Left ventricle myocardium inferior (tissue), 1 donor: ENCODE measurements around the gene APCDD1. TPM values are rescaled to one million over a fixed set of nuclear protein-coding genes. Genes with fewer than 3 reads are reported as not detected.

Experiments used
- DNase-seq: peaks from one replicate; pipeline ENCODE4 v3.0.0-alpha.2; 2020
- H3K27ac ChIP-seq: fragments of 200-600 bp; replicated peaks from 2 replicates; pipeline ENCODE4 v1.8.0; 2021
- H3K27me3 ChIP-seq: fragments of 200-600 bp; 2 replicates; pipeline ENCODE4 v1.8.0; 2021; ENCODE audit warnings: low read depth
- H3K36me3 ChIP-seq: fragments of 200-600 bp; 2 replicates; pipeline ENCODE4 v1.8.0; 2021
- H3K4me1 ChIP-seq: fragments of 200-600 bp; 2 replicates; pipeline ENCODE4 v1.8.0; 2021
- H3K4me3 ChIP-seq: fragments of 200-600 bp; 2 replicates; pipeline ENCODE4 v1.8.0; 2021; ENCODE audit warnings: mild to moderate bottlenecking, moderate library complexity
- H3K9me3 ChIP-seq: fragments of 200-600 bp; replicated peaks from 2 replicates; pipeline ENCODE4 v1.8.0; 2021
- intact Hi-C: fragments of 100-400 bp; cut with micrococcal nuclease; formaldehyde crosslinking; loops from one replicate; pipeline ENCODE4 v1.11.0; 2022
- total RNA-seq: library from RNA; stranded (reverse); fragmentation: NEBNext Ultra II Directional; extraction: Animal tissue kit (Norgen Biotek cat#: 25700); gene quantifications from one replicate; pipeline ENCODE4 v1.2.1, GENCODE V29; 2021
- TF ChIP-seq, protein P1 (sequence below): fragments of 200-600 bp; IDR thresholded peaks from 2 replicates; pipeline ENCODE4 v1.8.0; 2021; ENCODE audit warnings: antibody characterized with exemption, mild to moderate bottlenecking, borderline replicate concordance
- donor health status: DM: no; HTN: yes; CAD: no; lungs with severe emphysema.

Gene APCDD1
- total RNA-seq, 1 donor from 2014 or later: 38.0 TPM

DNA sequence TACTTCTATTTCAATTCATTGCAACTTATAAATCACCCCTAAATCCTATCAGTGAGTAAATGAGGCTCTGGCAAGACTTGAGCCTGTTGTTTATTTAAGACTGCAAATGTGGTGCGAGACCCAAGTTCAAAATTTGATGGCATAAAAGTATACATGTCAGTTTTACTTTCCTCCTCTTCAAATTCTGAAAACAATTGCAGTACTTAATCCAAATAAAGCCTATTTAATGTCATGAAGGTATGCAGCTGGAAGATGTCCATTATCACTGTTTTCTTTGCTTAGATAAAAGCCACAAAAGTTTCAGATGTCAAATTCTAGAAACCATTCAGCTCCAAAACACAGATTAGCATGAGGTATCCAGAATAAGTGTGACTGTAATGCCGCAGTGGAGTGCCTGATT, 3.3 kb downstream of the APCDD1 start:
- intact Hi-C loops: no loop called here
- Histone ChIP-seq H3K36me3 (no peaks in the 10 kb centered on the region), H3K27me3 (peaks cover 10% of the 10 kb centered on the region), H3K4me1 (peaks cover 29% of the 10 kb centered on the region), H3K9me3 (no peaks in the 10 kb centered on the region), H3K4me3 (peak overlapping the region; percentile 76), H3K27ac (no peak overlapping the region)
- TF ChIP-seq, protein P1, sequence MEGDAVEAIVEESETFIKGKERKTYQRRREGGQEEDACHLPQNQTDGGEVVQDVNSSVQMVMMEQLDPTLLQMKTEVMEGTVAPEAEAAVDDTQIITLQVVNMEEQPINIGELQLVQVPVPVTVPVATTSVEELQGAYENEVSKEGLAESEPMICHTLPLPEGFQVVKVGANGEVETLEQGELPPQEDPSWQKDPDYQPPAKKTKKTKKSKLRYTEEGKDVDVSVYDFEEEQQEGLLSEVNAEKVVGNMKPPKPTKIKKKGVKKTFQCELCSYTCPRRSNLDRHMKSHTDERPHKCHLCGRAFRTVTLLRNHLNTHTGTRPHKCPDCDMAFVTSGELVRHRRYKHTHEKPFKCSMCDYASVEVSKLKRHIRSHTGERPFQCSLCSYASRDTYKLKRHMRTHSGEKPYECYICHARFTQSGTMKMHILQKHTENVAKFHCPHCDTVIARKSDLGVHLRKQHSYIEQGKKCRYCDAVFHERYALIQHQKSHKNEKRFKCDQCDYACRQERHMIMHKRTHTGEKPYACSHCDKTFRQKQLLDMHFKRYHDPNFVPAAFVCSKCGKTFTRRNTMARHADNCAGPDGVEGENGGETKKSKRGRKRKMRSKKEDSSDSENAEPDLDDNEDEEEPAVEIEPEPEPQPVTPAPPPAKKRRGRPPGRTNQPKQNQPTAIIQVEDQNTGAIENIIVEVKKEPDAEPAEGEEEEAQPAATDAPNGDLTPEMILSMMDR: no peak
- no peak for DNase-seq

DNA sequence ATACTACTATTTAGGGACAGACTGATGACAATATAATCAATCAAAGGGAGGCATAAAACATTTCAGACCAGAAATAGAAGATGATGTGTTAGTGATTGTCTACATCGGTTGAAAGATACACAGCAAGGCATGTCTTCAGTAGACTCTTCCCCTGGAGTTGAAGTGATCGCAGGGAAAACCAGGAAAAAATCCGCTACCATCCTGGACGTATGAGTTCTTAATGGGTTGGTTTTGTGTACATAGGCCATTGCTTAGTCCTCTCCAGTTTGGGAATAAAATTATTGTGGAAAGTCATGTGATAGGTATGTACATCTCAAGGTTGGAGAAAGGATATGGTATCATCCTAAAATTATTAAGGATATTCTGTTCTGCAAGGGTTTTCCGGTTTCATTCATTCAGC, 4.3 kb downstream of the APCDD1 start:
- Histone ChIP-seq H3K4me1 (peaks cover 22% of the 10 kb centered on the region), H3K27ac (no peak overlapping the region), H3K27me3 (peaks cover 10% of the 10 kb centered on the region), H3K9me3 (no peaks in the 10 kb centered on the region), H3K36me3 (no peaks in the 10 kb centered on the region), H3K4me3 (peak overlapping the region; percentile 76)
- DNase-seq: no peak
- TF ChIP-seq, protein P1: no peak
- intact Hi-C loops: no loop called here

DNA sequence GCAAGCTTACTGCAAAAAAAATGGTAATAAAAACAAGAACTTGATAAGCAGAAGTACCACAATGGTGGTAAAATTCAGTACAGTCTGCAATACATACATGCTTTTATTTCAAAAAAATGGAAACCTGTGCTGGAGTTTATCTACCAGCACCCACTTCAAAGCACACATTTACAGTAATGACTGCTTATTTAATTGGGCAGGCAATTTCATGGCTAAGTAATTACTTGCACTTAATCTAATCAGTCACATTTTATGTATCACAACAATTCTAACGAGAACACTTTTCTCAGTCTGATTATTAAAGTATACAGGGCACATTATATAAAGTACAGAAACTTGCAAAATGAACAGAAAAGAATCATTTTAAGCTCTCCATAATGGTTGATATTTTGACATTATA, 5.2 kb downstream of the APCDD1 start:
- Histone ChIP-seq H3K27ac (no peak overlapping the region), H3K4me3 (no peak overlapping the region), H3K27me3 (peaks cover 10% of the 10 kb centered on the region), H3K4me1 (peaks cover 15% of the 10 kb centered on the region), H3K9me3 (no peaks in the 10 kb centered on the region), H3K36me3 (no peaks in the 10 kb centered on the region)
- TF ChIP-seq, protein P1: no peak
- intact Hi-C loops: no loop called here
- DNase-seq: no peak

DNA sequence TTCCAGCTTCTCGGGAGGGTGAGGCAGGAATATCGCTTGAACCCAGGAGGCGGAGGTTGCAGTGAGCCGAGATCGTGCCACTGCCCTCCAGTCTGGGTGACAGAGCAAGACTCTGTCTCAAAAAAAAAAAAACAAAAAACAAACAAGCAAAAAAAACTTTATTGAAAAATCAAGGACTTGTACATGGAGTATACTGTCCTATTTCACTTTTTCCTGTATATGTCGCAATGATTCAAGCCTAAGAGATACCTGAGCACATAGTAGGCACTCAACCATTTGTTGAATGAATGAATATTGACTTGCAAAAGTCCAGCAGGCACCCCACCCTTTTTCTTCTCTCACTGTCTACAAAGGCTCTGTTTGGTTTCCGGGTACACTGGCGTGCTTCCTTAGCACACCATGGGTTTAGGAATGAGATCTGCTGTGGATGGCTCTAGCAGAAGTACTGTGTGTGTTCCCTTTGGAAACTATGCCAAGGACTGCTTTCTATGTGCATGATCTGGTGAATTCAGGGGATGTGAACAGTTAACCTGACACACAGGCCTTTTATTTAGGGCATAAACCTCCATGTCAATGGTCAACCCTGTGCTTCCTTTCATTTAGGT, 6.1 kb downstream of the APCDD1 start:
- TF ChIP-seq, protein P1: no peak
- intact Hi-C loops: no loop called here
- peaks cover 8% of the 10 kb centered on the region for H3K4me1 ChIP-seq

DNA sequence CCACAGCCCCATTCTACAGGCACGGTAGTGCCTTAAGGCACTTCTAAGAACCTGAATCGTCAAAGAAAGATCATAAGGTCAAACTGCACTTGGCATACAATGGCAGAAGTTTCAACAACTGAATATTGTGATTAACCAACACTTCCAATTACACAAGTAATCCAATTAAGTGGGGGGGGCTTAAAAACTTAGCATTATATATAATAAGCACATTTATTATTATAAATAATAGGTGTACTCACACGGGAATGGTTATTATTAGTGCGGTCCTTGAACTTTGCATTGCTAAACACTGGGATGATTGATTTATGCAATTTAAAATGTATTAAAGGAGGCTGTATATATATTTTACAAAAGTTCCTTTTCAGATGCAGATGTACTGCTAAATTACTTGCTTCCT, 7.6 kb downstream of the APCDD1 start:
- DNase-seq: no peak
- intact Hi-C loops: no loop called here
- Histone ChIP-seq H3K27me3 (no peaks in the 10 kb centered on the region), H3K4me1 (peaks cover 8% of the 10 kb centered on the region), H3K4me3 (no peak overlapping the region), H3K36me3 (no peaks in the 10 kb centered on the region), H3K27ac (no peak overlapping the region), H3K9me3 (no peaks in the 10 kb centered on the region)
- TF ChIP-seq, protein P1: no peak

More for the DNA sequence above, 6.1 kb downstream of the APCDD1 start:
- Histone ChIP-seq H3K27me3 (peaks cover 10% of the 10 kb centered on the region), H3K27ac (no peak overlapping the region), H3K4me3 (no peak overlapping the region), H3K9me3 (no peaks in the 10 kb centered on the region), H3K36me3 (no peaks in the 10 kb centered on the region)
- no peak for DNase-seq
